ENCODE data around the gene KRTAP5-6.
"Not testable (repeated sequence)": the region's sequence is repeated elsewhere in the genome, so short reads cannot be mapped to it uniquely, and the experiment has no call there.

The KRTAP5-6 gene

GRCh38 chr11:1661454-1662269, 35.3 kb upstream of the KRTAP5-6 start:
- DNase-seq, result not testable (repeated sequence)

- DNase-seq, result not testable (repeated sequence)
These were observed 34.2 kb upstream of the KRTAP5-6 start for GRCh38 chr11:1662699-1663283.

GRCh38 chr11:1665313-1665712, 31.7 kb upstream of the KRTAP5-6 start:
- DNase-seq, result no peak

- DNase-seq, result no peak
These were observed 29.7 kb upstream of the KRTAP5-6 start for GRCh38 chr11:1667121-1667850.

GRCh38 chr11:1667906-1668305, 29.1 kb upstream of the KRTAP5-6 start:
- DNase-seq, result no peak

GRCh38 chr11:1668911-1669473, 28.0 kb upstream of the KRTAP5-6 start:
- no peak for DNase-seq

GRCh38 chr11:1669546-1670218, 27.3 kb upstream of the KRTAP5-6 start:
- no peak for DNase-seq

- DNase-seq, result not testable (repeated sequence)
These were observed 26.5 kb upstream of the KRTAP5-6 start for GRCh38 chr11:1670457-1670856.

GRCh38 chr11:1670905-1671371, 26.1 kb upstream of the KRTAP5-6 start:
- DNase-seq, result no peak

- no peak for DNase-seq
These were observed 25.3 kb upstream of the KRTAP5-6 start for GRCh38 chr11:1671658-1672057.

GRCh38 chr11:1672613-1673350, 24.2 kb upstream of the KRTAP5-6 start:
- no peak for DNase-seq

GRCh38 chr11:1673446-1674172, 23.4 kb upstream of the KRTAP5-6 start:
- DNase-seq, result no peak

- DNase-seq, result no peak
These were observed 22.5 kb upstream of the KRTAP5-6 start for GRCh38 chr11:1674173-1675131.

- DNase-seq, result no peak
These were observed 21.3 kb upstream of the KRTAP5-6 start for GRCh38 chr11:1675536-1676228.

GRCh38 chr11:1676229-1676740, 20.7 kb upstream of the KRTAP5-6 start:
- no peak for DNase-seq

- DNase-seq, result no peak
These were observed 17.1 kb upstream of the KRTAP5-6 start for GRCh38 chr11:1679881-1680280.

GRCh38 chr11:1682225-1682905, 14.6 kb upstream of the KRTAP5-6 start:
- DNase-seq, result no peak

GRCh38 chr11:1683216-1683615, 13.8 kb upstream of the KRTAP5-6 start:
- not testable (repeated sequence) for DNase-seq

Data from inflammatory macrophage treated with lipopolysaccharide for 4 hours (primary cell).